Cardiac fibroblast (primary cell): ENCODE results near the gene PLA2G3.

Source experiments
- DNase-seq, 2 donors: peaks; one replicate each; pipeline versions ENCODE4 v3.0.0 to v3.0.0-alpha.2; 2010; ENCODE audit warnings: low read depth in 2 of 2
- H3K4me3 ChIP-seq, 2 donors: replicated peaks in 1 of 2; 1 replicate in 1 of 2; 2 replicates in 1 of 2; pipeline ENCODE4 v1.5.1; 2011; ENCODE audit warnings: low read depth in 2 of 2, low read length in 2 of 2, mild to moderate bottlenecking in 2 of 2, moderate library complexity in 1 of 2
- CTCF ChIP-seq: IDR thresholded peaks from one replicate; pipeline ENCODE4 v1.5.1; 2011; ENCODE audit warnings: low read depth, mild to moderate bottlenecking, low read length, inconsistent platforms

Gene PLA2G3

DNA sequence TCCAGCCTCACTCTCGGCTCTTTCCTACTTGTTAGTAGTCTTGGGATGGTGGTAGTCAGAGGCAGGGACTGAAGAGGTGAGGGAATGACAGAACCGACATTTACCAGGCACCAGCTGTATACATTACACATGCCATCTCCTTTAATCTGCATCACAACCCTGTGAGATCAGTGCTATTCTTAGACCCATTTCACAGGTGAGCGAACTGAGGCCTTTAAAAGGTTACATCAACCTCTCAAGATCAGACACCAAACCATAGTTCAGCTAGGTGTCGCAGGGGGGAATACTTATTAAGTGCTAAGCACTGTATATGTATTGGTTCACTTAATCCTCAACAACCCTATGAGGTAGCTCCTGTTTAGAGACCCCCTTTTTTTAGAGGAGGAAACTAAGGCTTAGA is 5.6 kb downstream of the PLA2G3 start:
- TF ChIP-seq CTCF, result no peak
- no peak for DNase-seq
- H3K4me3 ChIP-seq, result no peak overlapping the region

GRCh38 chr22:31133911-31134310 is 6.4 kb downstream of the PLA2G3 start:
- no peak for DNase-seq
- no peak for TF ChIP-seq CTCF
- no peak overlapping the region for H3K4me3 ChIP-seq

- no peak for DNase-seq
- no peak overlapping the region for H3K4me3 ChIP-seq
- no peak for TF ChIP-seq CTCF
Observed at GRCh38 chr22:31130873-31131272, 9.4 kb downstream of the PLA2G3 start.

- no peak overlapping the region for H3K4me3 ChIP-seq
- no peak for DNase-seq
- no peak for TF ChIP-seq CTCF
Observed at GRCh38 chr22:31128156-31128555, 12.2 kb downstream of the PLA2G3 start.

DNA sequence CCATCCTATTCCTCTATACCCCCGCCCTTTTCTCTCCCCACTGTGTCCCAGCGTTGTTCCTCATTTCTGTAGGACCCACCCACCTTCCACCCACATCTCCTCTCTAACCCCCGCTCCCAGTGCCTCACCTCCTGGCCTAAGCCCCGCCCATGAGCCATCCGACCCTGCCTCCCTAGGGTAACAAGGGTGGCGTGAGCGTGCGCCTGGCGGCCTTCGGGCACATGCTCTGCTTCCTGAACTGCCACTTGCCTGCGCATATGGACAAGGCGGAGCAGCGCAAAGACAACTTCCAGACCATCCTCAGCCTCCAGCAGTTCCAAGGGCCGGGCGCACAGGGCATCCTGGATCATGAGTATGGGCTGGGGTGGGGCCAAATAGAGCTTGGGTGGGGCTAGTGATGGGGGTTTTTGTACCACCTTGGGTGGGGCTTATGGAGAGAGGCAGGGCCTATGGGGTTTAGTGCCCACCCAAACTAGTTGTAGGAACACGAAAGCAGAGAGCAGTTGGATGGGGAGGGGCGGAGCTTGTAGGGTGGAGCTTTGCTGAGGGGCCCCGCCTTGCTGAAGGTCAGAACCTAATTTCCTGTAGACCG is 13.0 kb downstream of the PLA2G3 start:
- no peak overlapping the region for H3K4me3 ChIP-seq
- no peak for TF ChIP-seq CTCF
- DNase-seq, result no peak

DNA sequence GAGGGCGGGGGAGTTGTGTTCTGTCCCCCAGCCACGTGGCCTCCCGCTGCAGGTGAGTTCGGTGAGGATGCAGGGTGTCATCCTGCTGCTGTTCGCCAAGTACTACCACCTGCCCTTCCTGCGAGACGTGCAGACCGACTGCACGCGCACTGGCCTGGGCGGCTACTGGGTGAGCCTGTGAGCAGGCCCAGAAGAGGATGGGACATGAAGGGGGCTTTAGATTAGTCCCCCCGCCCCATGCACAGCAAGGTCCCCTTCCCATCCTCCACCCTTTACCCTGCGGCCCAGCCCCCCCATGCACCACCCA is 13.5 kb downstream of the PLA2G3 start:
- no peak for TF ChIP-seq CTCF
- no peak overlapping the region for H3K4me3 ChIP-seq
- no peak for DNase-seq

DNA sequence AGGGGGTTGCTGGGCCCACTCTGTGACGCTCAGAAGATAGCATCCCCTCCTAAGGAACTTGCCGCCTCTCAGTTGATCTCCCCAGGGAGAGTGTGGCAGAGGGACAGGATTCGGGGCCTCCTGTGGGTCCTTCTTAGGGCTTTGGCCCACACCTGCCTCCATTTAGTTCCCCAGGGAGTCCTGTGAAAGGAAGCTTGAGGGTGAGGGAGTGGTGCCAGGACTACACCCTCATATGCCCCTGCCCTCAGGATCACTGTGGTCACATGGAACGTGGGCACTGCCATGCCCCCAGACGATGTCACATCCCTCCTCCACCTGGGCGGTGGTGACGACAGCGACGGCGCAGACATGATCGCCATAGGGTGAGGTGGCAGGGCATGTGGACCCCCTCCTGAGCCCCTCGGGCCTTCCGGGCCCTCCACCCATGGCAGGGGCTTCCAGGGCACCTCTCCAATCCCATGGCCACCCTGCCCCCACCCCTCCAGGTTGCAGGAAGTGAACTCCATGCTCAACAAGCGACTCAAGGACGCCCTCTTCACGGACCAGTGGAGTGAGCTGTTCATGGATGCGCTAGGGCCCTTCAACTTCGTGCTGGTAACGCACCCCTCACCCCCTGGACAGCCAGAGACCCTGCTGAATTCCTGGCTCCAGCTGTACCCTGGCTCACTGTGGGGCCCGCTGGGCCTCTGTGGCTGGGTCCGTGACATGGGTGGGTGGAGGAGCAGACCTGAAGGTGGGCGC is 14.0 kb downstream of the PLA2G3 start:
- H3K4me3 ChIP-seq, result no peak overlapping the region
- no peak for TF ChIP-seq CTCF
- DNase-seq, result no peak
